Stimulated activated CD4-positive, alpha-beta T cell treated with anti-CD3 and anti-CD28 coated beads, Interleukin-4, amount 100 ng/mL, for 4 hours (primary cell): ENCODE results near the gene PRR33.

Source experiments
- DNase-seq, 2 experiments: peaks; one replicate each; pipeline ENCODE4 v3.0.0-alpha.2; 2020

Gene PRR33

GRCh38 chr11:1927848-1928469 lies 36.3 kb upstream of the PRR33 start:
- no peak for DNase-seq

GRCh38 chr11:1927026-1927847 lies 35.5 kb upstream of the PRR33 start:
- no peak for DNase-seq

GRCh38 chr11:1926156-1927025 lies 34.7 kb upstream of the PRR33 start:
- DNase-seq: no peak

- DNase-seq: no peak
These were observed 33.9 kb upstream of the PRR33 start for GRCh38 chr11:1925373-1926155.

- DNase-seq: no peak
These were observed 33.1 kb upstream of the PRR33 start for GRCh38 chr11:1924646-1925372.

GRCh38 chr11:1924181-1924580 lies 32.5 kb upstream of the PRR33 start:
- no peak for DNase-seq

- DNase-seq: no peak
These were observed 31.7 kb upstream of the PRR33 start for GRCh38 chr11:1923201-1923956.

- no peak for DNase-seq
These were observed 30.9 kb upstream of the PRR33 start for GRCh38 chr11:1922481-1923081.

GRCh38 chr11:1921574-1922141 lies 30.0 kb upstream of the PRR33 start:
- no peak for DNase-seq

GRCh38 chr11:1920909-1921573 lies 29.3 kb upstream of the PRR33 start:
- no peak for DNase-seq

GRCh38 chr11:1920128-1920908 lies 28.6 kb upstream of the PRR33 start:
- no peak for DNase-seq

- DNase-seq: no peak
These were observed 27.9 kb upstream of the PRR33 start, which contains the start of gene TNNT3 for GRCh38 chr11:1919391-1920127. Gene TNNT3 (plus strand): TSS chr11:1919703. CDS start chr11:1922875, 3,172 bp downstream.

- no peak for DNase-seq
These were observed 27.0 kb upstream of the PRR33 start for GRCh38 chr11:1918436-1919315.

- no peak for DNase-seq
These were observed 26.1 kb upstream of the PRR33 start for GRCh38 chr11:1917523-1918435.

GRCh38 chr11:1916986-1917522 lies 25.4 kb upstream of the PRR33 start:
- no peak for DNase-seq
